Heart right ventricle (tissue), 16 donors: ENCODE results near the gene DERL2. TPM values are rescaled to one million over a fixed set of nuclear protein-coding genes. Genes with fewer than 3 reads are reported as not detected.

ENCODE experiments used
- ATAC-seq, 8 donors: fragments of 200-7000 bp; cut with Tn5 transposase; one replicate each; pipeline ENCODE4 v1.9.1; 2020; ENCODE audit warnings: mild to moderate bottlenecking in 8 of 8, moderate library complexity in 8 of 8, moderate number of reproducible peaks in 1 of 8
- DNase-seq, 2 donors: peaks; one replicate each; pipeline ENCODE4 v3.0.0-alpha.2; 2020
- H3K27ac ChIP-seq, 10 donors: fragments of 200-600 bp; sonication (generic) in 2 of 10; one replicate each; pipeline versions ENCODE4 v1.5.0 to v1.8.0; 2020 to 2022; ENCODE audit warnings: mild to moderate bottlenecking in 3 of 10
- H3K27me3 ChIP-seq, 7 donors: fragments of 200-600 bp; one replicate each; pipeline ENCODE4 v1.8.0; 2021 to 2022; ENCODE audit warnings: mild to moderate bottlenecking in 2 of 7
- H3K36me3 ChIP-seq, 9 donors: fragments of 200-600 bp; sonication (generic) in 1 of 9; one replicate each; pipeline versions ENCODE4 v1.5.0 to v1.8.0; 2020 to 2022; ENCODE audit warnings: mild to moderate bottlenecking in 2 of 9
- H3K4me1 ChIP-seq, 9 donors: fragments of 200-600 bp; sonication (generic) in 1 of 9; one replicate each; pipeline versions ENCODE4 v1.5.0 to v1.8.0; 2020 to 2022; ENCODE audit warnings: mild to moderate bottlenecking in 4 of 9
- H3K4me3 ChIP-seq, 10 donors: fragments of 200-600 bp; sonication (generic) in 2 of 10; one replicate each; pipeline versions ENCODE4 v1.5.0 to v1.8.0; 2020 to 2022; ENCODE audit warnings: mild to moderate bottlenecking in 7 of 10, moderate library complexity in 2 of 10
- H3K9me3 ChIP-seq, 11 donors: fragments of 200-600 bp in 10 of 11; sonication (generic) in 2 of 11; one replicate each; pipeline versions ENCODE4 v1.5.0 to v1.8.0; 2013 to 2022; ENCODE audit warnings: mild to moderate bottlenecking in 2 of 11, control low read depth in 1 of 11, moderate library complexity in 1 of 11
- CTCF ChIP-seq, 9 donors: fragments of 200-600 bp; sonication (generic) in 2 of 9; IDR thresholded peaks; one replicate each; pipeline versions ENCODE4 v1.5.0 to v1.8.0; 2021 to 2022; ENCODE audit warnings: antibody characterized with exemption in 9 of 9, mild to moderate bottlenecking in 5 of 9, moderate library complexity in 1 of 9
- WGBS, 2 donors: extraction: QIAGEN DNeasy Blood & Tissue Kit; methylation state at CpG; one replicate each; pipeline ENCODE4 v1.1.7; 2013; ENCODE audit warnings: inconsistent platforms in 1 of 2; 5-methylcytosine and 5-hydroxymethylcytosine counted together
- intact Hi-C, 10 donors: fragments of 100-400 bp; cut with DNase I; formaldehyde crosslinking; loops; one replicate each; pipeline versions ENCODE4 v1.11.1 to v1.14.2; 2022
- polyA plus RNA-seq, 2 donors: library from polyadenylated mRNA; stranded (reverse); fragments of 200-250 nt; gene quantifications; one replicate each; pipeline ENCODE4 v1.2.3, GENCODE V29; 2013
- total RNA-seq, 10 donors: library from RNA; stranded (reverse); fragmentation: NEBNext Ultra II Directional in 3 of 10; extraction: Animal tissue kit (Norgen Biotek cat#: 25700) in 3 of 10; gene quantifications; one replicate each; pipeline versions ENCODE4 v1.2.1 to v1.2.4, GENCODE V29; 2021 to 2023
- donor health status: Arrhythmogenic right ventricular cardiomyopathy.
- donor health status: ischemic (EF 13 %, LVEDD 7.1; RV severe dilation, severe dysfunction).
- donor health status: healthy with polysubstance abuse.
- donor health status: DM: no; HTN: yes; CAD: no.
- donor health status: DM: no; HTN: no; CAD: no.
- donor health status: ischemic (EF 25% LVEDD 6.9; RV normal size, moderate dysfunction).
- donor health status: ischemic (EF 25% LVEDD 5.7; RV mildly dilated, moderate dysfunction).
- donor health status: healthy.
- donor health status: DM: yes; HTN: yes; CAD: no.
- donor health status: Ischemic cardiomyopathy.
- donor health status: ischemic (EF 35%, LVEDD 5.7; RV mildly dilated, moderate dysfunction).
- donor health status: nonischemic (EF 11% LVEDD 7.7; RV severe dilation, severe dysfunction).
- donor health status: DM: yes; HTN: yes; CAD: no.
- donor health status: PGD.
- donor health status: ischemic (EF 29% LVEDD 5.4; RV normal size, mild dysfunction).
- donor health status: nonischemic (EF 23%, LVEDD 6.1; RV moderate dilation, normal function).

DERL2 gene
- total and polyA plus RNA-seq, 12 donors: 18.4 to 57.2 (median 27.7) TPM

- ATAC-seq (no peak), DNase-seq (no peak)
- peaks cover 0 to 6% (median under 1%) of the 10 kb centered on the region in 9 donors for H3K4me1 ChIP-seq
- peaks cover 0 to 99% (median 11%) of the 10 kb centered on the region in 9 donors for H3K36me3 ChIP-seq
- WGBS, 2 donors: 80 to 91% methylated on average over 8 of the region's 8 CpGs
- intact Hi-C loops: no loop called here
- no peak overlapping the region for H3K4me3 ChIP-seq
- no peak overlapping the region for H3K27ac ChIP-seq
- H3K9me3 ChIP-seq: no peaks in the 10 kb centered on the region
- no peaks in the 10 kb centered on the region for H3K27me3 ChIP-seq
- TF ChIP-seq CTCF (IDR thresholded peaks at IDR 0.05): no peak
Observed at GRCh38 chr17:5532581-5532980, 46.6 kb upstream of the DERL2 start.

- DNase-seq (no peak), ATAC-seq (no peak)
- intact Hi-C loops: no loop called here
- Histone ChIP-seq H3K27ac (no peak overlapping the region), H3K4me1 (peaks cover 0 to 20% (median 8%) of the 10 kb centered on the region in 9 donors), H3K9me3 (no peaks in the 10 kb centered on the region), H3K36me3 (peaks cover 0 to 100% (median 11%) of the 10 kb centered on the region in 9 donors), H3K27me3 (no peaks in the 10 kb centered on the region), H3K4me3 (no peak overlapping the region)
- 90 to 95% methylated on average over 4 of the region's 4 CpGs for WGBS, 2 donors
- TF ChIP-seq CTCF (IDR thresholded peaks at IDR 0.05): no peak
Observed at GRCh38 chr17:5531085-5531418, 45.1 kb upstream of the DERL2 start.

GRCh38 chr17:5530265-5531084, 44.5 kb upstream of the DERL2 start:
- ATAC-seq: no peak
- DNase-seq: no peak
- H3K4me1 ChIP-seq: peaks cover 0 to 20% (median 8%) of the 10 kb centered on the region in 9 donors
- H3K27me3 ChIP-seq: no peaks in the 10 kb centered on the region
- intact Hi-C loops: no loop called here
- no peaks in the 10 kb centered on the region for H3K9me3 ChIP-seq
- peaks cover 0 to 100% (median 11%) of the 10 kb centered on the region in 9 donors for H3K36me3 ChIP-seq
- no peak overlapping the region for H3K27ac ChIP-seq
- TF ChIP-seq CTCF (IDR thresholded peaks at IDR 0.05): no peak
- no peak overlapping the region for H3K4me3 ChIP-seq
- WGBS, 2 donors: 80 to 85% methylated on average over 12 of the region's 12 CpGs

GRCh38 chr17:5527601-5528250, 41.7 kb upstream of the DERL2 start:
- Histone ChIP-seq H3K27me3 (no peaks in the 10 kb centered on the region), H3K9me3 (no peaks in the 10 kb centered on the region), H3K4me1 (peaks cover 0 to 20% (median 8%) of the 10 kb centered on the region in 9 donors), H3K27ac (peak overlapping the region in 8 of 10 donors; percentile 38 to 73 (median 62)), H3K4me3 (no peak overlapping the region), H3K36me3 (peaks cover 0 to 100% (median 24%) of the 10 kb centered on the region in 9 donors)
- WGBS, 2 donors: 86 to 88% methylated on average over 9 of the region's 9 CpGs
- no peak for DNase-seq
- no peak for TF ChIP-seq CTCF (IDR thresholded peaks at IDR 0.05)
- intact Hi-C loops: no loop called here
- ATAC-seq: peak in 2 of 8 donors; percentile 14 to 23
